Measurements from ENCODE around the gene CEP83.
"Not testable (repeated sequence)": the region's sequence is repeated elsewhere in the genome, so short reads cannot be mapped to it uniquely, and the experiment has no call there.

CEP83 gene, protein sequence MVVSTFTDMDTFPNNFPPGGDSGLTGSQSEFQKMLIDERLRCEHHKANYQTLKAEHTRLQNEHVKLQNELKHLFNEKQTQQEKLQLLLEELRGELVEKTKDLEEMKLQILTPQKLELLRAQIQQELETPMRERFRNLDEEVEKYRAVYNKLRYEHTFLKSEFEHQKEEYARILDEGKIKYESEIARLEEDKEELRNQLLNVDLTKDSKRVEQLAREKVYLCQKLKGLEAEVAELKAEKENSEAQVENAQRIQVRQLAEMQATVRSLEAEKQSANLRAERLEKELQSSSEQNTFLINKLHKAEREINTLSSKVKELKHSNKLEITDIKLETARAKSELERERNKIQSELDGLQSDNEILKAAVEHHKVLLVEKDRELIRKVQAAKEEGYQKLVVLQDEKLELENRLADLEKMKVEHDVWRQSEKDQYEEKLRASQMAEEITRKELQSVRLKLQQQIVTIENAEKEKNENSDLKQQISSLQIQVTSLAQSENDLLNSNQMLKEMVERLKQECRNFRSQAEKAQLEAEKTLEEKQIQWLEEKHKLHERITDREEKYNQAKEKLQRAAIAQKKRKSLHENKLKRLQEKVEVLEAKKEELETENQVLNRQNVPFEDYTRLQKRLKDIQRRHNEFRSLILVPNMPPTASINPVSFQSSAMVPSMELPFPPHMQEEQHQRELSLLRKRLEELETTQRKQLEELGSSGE

DNA sequence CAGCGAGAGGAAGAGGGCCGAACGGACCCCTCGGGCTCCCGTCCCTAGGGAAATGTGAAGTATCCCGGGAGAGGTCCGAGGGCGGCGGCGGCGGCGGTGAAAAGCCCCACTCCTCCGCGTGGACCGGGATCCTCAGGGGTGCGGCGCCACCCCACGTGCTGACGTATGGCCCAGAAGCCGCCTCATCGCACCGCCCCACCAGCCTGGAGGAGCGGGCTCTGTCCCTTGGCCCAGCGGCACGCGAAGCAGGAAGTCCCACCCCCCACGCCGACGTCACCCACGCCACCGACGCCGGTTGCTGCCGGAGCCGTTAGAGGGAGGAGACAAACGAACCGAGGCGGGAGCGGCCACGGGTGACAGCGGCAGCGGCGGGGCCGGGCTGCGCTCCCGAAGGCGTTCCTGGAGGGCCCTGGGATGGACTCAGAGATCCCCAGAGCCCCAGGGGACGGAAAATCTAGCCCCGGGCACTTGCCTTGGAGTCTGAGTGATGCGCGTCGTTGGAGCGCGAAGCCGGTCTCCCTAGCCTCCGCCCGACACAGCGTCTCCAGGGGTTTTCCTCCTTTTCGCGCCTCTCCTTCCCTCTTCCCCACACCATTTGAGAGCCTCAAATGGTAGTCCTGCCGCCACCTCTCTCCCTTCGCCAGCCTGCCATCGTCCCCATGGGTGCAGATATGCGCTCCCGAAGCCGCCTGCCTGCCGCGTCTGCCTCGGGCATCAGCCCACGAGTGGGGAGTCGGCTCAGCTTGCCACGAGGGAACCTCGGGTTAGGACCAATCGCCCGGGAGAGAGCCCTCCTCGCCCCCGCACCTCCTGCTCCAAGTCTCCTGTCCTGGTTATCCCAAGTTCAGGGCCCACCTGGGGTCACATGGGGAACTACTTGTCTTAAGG is at the start of gene CEP83:
Gene CEP83, minus strand, starts transcription at position 140 of the 888 bp plus-strand sequence. CDS start 47,377 bp downstream, outside the sequence.
- peak; percentile 74 for DNase-seq (ENCODE audit: low spot score)

DNA sequence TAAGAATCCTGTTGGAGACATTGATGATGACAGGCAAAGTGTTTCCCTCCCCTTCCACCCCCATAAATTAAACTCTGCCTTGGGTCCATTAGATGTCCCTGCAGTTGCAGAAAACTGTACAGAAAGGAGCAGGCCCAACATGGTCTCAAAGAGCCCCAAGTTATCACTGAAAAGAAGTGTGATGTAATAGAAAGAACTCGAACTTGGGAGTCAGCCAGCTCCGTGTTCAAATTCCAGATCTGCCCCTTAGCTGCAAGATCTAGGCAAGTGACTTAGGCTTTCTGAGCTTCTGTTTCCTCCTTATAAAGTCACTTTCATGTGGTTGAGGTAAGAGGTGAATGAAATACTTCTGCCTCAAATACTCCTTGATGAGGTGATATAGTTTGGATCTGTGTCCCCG is 49.6 kb upstream of the CEP83 start:
- no peak for DNase-seq (ENCODE audit: low spot score)

DNA sequence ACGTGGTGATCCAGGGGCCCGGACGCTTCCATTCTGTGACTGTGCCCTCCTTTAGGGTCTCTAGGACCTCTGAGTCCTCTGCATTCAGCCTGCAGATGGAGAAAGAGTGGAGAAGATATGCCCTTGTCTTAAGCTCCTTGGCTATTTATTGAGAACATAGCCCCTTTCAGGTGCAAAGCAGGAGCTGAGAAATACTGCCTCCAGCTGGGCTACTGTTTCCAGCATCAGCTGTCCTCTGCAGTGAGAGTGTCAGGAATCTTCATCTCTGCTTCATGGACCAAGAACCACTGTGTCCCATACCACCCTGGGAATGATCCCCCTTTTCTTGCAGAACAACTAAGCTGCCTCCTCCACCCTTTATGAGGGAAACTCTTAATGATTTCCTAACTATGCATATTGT is 47.8 kb upstream of the CEP83 start:
- no peak for DNase-seq (ENCODE audit: low spot score)

DNA sequence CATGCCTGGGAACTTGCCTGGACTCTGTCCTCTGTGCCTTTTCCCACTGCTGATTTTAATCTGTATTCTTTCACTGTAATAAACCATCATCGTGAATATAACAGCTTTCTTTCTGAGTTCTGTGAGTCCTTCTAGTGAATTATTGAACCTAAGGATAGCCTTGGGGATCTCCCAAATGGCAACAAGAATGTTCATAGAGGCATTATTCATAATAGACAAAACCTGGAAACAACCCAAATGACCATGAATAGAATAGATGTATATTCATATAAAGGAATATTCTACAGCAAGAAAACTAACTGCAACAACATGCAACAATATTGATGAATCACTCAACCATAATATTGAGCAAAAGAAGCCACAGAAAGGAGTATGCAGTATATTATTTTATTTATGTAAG is 44.7 kb upstream of the CEP83 start:
- no peak for DNase-seq (ENCODE audit: low spot score)

DNA sequence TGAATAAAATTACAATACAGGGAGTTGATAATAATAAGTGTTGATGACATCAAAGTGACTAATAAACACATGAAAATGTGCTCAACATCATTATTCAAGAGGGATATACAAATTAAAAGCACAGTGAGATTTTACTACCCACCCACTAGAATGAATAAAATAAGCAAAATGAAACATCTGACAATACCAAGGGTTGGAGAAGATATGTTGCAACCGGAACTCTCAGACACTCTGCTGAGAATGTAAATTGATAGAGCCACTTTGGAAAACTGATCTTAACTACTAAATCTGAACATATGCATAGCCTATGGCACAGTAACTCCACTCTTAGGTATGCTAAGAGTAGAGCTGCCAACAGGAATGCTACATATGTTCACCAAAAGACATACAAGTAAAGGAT is 44.0 kb upstream of the CEP83 start:
- no peak for DNase-seq (ENCODE audit: low spot score)

DNA sequence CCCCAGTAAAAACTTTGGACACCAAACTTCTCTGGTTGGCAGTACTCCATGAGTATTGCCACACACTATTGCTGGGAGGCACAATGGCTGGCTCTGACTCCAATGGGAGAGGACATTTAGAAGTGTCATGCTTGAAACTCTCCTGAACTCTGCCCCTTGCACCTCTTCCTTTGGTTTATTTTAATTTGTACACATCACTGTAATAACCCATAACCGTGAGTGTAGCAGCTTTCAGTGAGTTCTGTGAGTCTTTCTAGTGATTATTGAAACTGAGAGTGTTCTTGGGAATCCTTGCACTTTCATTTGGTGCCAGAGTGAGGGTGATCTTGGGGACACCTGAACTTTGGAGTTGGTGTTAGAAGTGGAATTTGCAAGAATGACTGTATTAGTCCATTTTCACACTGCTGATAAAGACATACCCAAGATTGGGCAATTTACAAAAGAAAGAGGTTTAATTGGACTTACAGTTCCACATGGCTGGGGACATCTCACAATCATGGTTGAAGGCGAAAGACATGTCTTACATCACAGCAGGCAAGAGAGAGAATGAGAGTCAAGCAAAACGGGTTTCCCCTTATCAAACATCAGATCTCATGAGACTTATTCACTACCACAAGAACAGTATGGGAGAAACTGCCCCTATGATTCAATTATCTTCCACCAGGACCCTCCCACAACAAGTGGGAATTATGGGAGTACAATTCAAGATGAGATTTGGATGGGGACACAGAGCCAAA is 41.3 kb upstream of the CEP83 start:
- DNase-seq (ENCODE audit: low spot score), result no peak

DNA sequence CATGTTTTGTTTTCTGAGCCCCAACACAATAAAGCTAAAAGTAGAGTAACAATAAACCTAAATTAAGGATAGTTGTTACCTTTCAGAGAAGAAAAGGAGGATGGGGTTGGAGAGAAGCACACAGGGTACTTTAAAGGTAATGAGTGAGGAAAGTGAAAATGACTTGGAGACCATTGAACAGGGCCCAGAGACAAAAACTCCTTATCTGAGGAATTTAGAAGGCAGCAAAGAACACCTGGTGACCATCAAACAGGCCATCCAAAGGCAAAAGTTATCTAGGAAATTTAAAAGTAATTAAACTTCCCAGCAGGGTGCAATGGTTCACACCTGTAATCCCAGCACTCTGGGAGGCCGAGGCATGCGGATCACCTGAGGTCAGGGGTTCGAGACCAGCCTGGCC is 39.0 kb upstream of the CEP83 start:
- no peak for DNase-seq (ENCODE audit: low spot score)

DNA sequence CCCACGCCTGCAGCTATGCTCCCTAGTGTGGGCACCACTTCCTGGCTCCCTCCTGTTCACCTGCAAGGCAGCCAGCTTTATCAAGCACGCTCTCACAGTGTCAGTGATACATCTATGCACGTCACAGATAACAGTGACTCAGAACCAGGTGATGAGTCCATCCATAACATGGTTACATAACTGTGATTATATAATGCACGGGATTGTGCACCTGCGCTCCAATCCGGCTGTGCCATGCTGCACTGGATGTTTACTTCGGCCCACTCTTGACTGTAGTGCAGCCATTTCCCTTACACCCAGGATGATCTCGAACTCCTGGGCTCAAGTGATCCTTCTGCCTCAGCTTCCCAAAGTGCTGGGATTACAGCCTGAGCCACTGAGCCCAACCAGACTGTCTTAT is 38.4 kb upstream of the CEP83 start:
- DNase-seq (ENCODE audit: low spot score), result no peak

DNA sequence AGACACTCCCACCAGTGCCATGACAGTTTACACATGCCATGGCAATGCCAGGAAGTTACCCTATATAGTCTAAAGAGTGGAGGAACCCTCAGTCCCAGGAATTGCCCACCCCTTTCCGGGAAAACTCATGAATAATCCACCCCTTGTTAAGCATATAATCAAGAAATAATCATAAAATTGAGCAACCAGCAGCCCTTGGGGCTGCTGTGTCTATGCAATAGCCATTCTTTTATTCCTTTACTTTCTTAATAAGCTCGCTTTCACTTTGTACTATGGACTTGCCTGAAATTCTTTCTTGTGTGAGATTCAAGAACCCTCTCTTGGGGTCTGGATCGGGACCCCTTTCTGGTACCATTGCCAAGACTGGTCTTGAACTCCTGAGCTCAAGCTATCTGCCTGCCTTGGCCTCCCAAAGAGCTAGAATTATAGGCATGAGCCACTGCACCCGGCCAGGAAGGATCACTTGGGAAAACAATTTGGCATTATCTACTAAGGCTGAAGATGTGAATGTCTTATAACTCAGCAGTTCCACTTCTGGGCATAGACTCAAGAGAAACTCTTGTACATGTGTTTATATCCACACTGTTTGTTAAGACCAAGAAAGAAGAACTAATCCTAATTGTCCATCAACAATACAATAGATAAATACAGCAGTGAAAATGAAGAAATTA is 35.9 kb upstream of the CEP83 start:
- no peak for DNase-seq (ENCODE audit: low spot score)

DNA sequence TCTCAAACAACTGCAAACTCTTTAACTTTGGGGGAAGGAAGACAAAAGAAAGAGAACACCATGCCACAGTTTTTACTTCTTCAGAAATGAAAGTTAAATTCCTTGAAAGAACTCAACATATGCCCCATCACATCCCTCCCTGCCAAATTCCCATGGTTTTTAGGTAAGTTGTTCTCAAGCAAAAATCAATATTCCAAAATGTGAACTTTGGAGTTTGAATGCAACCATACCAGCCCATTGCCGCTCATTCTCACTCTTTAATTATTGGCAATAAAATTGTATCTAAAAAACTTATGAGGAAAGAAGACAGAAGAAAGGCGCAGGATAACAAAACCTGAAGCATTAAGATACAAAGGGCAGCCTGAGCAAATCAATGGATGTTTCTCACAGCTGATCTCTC is 31.8 kb upstream of the CEP83 start:
- no peak for DNase-seq (ENCODE audit: low spot score)

DNA sequence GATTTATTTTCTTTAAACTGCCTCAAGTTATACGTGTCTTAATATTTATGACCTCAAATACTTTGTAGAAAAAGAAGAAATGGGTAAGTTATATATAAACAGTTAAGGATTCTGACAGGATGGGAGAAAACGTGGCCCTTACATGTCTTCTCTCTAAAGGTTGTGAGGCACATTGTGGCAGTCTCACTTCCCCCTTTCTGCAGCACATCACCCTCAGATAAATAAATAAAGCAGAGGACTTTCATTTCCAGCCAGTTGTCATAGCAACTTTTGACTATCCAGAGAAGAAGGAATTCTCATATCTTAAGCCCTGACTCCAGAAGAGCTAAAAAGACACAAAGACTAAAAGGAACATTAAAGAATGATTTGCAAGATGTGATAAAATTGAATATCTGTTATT is 28.8 kb upstream of the CEP83 start:
- DNase-seq (ENCODE audit: low spot score), result no peak

DNA sequence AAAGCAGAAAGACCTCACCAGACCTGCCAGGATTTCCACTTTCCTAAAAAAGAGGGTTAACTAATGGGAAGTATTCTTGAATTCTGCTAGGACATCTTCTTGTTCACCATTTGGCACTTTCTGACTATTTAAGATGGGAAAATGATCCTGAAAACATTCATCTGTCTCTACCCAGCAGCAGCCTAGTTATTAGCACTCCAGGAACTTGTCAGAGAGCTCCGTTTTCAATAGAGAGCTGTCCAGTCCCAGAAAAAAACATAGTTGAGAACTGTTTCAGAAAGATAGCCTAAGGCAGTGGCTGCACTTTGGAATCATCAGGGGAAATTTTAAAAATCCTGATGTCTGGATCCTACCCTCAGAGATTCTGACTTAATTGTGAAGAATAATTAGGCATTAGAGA is 22.1 kb upstream of the CEP83 start:
- no peak for DNase-seq (ENCODE audit: low spot score)

DNA sequence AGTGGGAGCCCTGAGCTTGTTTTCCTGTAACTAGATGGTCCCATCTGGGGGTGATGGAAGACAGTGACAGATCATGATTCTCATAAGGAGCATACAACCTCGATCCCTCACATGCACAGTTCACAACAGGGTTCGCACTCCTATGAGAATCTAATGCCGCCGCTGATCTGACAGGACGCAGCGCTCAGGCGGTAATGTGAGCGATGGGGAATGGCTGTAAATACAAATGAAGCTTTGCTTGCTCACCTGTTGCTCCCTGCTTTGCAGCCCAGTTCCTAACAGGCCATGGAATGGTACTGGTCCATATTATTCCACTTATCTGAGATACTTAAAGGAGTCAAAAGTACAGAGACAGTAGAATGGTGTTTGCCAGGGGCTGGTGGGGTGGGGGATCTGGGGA is 9.9 kb upstream of the CEP83 start:
- DNase-seq (ENCODE audit: low spot score), result no peak

DNA sequence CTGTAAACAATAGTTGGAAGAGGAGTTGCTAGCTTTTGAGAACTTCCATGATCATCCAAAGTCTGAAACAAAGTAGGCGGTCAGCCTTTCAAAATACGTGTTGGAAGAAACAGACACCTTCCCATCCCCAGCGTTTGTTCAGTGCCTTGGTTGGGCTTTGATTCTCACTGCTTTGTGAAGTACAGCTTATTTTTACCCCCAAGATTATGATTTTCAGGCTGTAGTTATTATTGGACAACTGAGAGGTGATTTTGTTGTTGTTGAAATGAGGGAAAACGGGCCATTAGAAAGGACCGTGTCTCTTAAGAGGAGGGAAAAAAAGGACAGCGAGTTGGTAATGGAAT is 921 bp upstream of the CEP83 start:
- DNase-seq (ENCODE audit: low spot score), result peak; percentile 7

DNA sequence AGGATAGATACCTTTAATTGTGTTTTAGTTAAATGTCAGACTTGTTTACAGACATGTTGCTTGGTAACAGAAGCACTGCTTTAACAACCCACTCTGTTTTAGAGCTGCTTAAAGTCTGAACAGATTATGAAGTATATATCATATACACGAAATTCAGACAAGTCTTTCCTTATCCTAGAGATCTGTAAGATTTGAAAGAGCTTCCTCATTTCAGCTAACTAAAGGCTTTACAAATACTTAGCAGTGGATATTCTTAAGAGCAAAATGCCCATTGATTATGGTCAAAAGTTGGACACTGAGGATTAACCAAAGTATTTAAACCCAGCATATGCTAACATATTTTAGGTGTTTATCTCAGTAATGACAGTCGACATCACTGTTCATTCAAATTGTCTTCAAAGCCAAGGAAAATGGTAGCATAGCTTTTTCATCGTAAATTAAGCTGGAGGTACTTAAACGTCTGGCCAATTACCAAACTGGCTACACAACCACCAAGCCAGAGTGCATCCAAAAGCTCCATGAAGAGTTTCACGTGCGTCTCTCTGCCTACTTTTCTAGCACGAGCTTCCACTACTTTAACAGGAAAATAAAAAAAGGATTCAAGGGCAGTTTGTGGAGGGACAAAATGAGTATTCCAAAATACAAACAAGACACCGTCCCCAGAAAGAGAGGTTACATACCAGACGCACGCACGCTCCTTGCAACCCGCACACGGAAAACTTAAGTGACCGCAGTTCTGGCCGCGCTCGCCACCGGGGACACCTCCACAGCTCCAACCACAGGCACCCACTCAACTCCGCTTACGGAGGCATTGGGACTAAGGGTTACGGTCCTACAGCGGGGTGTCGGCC is 565 bp downstream of the CEP83 start:
- peak; percentile 22 for DNase-seq (ENCODE audit: low spot score)

DNA sequence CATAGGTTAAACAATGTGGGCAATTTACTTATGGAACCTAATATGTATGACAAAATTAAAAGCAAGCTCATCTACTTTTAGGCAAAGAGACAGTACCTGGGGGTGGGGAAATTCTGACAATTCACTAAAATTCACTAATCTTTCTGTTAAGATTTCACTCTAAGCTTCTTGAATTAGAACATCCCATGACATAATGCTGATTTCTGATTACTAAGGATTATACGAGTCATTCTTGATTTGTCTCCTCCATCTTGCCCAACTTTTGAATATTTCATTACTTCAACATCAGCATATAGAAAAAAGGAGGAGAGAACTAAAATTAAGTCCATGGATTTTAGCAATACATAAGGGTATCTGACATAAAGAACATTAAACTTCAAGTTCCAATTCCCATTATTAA is 2.4 kb downstream of the CEP83 start:
- no peak for DNase-seq (ENCODE audit: low spot score)

DNA sequence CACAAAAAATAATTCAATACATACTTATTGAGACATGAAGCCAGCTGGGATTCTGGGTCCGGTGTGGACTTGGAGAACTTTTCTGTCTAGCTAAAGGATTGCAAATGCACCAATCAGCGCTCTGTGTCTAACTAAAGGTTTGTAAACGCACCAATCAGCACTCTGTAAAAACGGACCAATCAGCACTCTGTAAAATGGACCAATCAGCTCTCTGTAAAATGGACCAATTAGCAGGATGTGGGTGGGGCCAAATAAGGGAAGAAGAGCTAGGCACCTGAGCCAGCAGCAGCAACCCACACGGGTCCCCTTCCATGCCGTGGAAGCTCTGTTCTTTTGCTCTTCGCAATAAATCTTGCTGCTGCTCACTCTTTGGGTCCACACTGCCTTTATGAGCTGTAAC is 5.3 kb downstream of the CEP83 start:
- not testable (repeated sequence) for DNase-seq (ENCODE audit: low spot score)

DNA sequence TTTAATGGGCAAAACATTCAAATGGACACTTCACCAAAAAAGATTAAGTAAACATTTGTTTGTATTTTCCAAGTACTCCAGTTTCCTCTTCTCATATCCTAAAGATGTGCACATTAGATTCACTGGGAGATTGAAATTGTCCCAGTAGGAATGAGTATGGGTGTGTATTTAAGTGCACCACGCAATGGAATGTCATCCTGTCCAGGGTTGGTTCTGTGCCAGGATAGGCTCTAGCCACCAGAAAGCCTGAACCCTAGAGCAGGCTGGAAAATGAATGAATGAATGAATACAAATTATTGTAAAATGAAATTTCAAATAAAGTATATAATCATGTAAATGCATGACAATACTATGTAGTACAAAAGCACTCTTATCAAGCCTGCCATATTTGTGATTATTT is 14.0 kb downstream of the CEP83 start:
- no peak for DNase-seq (ENCODE audit: low spot score)

DNA sequence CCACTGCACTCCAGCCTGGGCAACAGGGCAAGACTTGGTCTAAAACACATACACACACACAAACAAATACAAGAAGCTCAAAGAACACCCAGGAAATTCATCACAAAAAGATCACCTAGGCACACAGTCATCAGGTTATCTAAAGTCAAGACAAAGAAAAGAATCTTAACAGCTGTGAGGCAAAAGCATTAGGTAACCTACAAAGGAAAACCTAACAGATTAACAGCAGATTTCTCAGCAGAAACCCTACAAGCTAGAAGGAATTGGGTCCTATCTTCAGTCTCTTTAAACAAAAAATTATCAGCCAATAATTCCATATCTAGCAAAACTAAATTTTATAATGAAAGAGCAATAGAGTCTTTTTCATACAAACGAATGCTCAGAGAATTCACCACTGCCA is 22.4 kb downstream of the CEP83 start:
- no peak for DNase-seq (ENCODE audit: low spot score)

DNA sequence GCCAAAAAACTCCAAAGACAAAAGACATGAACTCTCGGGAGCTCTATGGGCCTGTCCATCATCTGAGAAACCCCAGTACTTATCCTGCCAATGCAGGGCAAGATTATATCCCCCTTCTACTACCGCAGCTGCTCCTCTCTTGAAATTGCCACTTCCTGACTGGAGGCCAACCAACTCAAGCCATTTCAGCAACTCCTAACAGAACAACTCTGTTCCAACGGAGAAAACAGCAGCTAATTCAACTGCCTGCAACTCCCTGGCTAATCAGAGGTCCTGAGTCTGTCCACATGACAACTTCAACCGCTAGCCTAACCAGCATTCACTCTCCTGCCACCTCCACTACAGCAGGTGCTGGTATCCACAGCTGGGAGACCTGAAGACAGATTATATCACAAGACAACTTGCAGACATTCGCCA is 24.1 kb downstream of the CEP83 start:
- no peak for DNase-seq (ENCODE audit: low spot score)

DNA sequence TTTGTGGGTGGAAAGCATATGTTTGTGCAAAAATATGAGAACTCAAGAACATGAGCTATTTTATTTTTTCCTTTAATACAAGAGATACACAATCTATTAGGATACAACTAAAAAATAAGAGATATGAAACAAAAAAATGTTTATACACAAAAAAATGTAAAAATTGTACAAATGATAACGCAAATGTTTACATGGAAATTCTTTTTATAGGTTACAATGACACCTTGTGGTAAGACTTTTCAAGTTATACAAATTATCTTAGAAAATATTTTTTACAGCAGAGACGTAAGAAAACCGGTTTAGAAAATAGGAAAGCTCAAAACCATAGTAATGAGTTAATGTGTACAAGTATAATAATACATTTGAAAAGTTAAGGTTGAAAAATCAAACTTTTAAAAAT is 25.5 kb downstream of the CEP83 start:
- no peak for DNase-seq (ENCODE audit: low spot score)

Measured in kidney capillary endothelial cell (primary cell).